Measurements from ENCODE around the gene ANAPC2.
A peak's percentile ranks its signal among the peaks of the same experiment; 100 is the strongest.

The ANAPC2 gene

DNA sequence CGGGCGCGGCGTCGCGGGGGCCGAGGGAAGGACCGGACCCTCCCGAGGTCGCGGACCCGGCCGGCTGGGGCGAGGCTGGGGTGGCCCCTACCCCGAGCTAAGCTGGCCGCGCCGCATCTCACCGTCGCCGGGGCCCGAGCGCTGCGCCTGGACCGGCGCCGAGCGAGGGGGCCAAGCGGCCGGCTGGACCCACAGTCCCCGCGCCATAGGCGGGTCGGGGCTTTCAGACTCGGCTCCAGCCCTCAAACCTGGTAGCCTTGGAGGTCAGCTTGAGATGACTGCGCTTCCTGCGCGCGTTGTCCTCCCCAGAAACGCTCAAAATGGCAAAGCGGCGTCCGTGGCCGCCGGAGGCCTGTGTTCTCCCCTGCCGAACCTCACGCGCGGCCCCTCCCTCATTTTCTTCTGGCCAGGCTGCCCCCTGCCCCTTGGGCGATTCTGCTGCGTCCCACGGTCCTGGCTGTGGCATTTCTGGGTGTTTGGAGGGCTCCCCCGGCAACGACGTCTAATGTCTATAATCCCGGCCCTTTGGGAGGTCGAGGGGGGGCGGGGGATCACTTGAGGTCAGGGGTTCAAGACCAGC is 58.1 kb downstream of the ANAPC2 start:
- DNase-seq (ENCODE audit: extremely low spot score), result no peak
- ChIA-PET POLR2A (interaction anchor here (0.9 to 1.6 kb wide), 6 partner anchors 21 to 114 kb away, joined by 3 to 15 read pairs (median 5); partner anchors contain the start of genes SSNA1, TPRN and TUBB4B), CTCF (interaction anchor here (0.7 to 2.6 kb wide), 9 partner anchors 11 to 293 kb away, joined by 3 to 19 read pairs (median 4); partner anchors contain the start of genes EXD3, RNF224 and TPRN)
- TF ChIP-seq, protein P1, sequence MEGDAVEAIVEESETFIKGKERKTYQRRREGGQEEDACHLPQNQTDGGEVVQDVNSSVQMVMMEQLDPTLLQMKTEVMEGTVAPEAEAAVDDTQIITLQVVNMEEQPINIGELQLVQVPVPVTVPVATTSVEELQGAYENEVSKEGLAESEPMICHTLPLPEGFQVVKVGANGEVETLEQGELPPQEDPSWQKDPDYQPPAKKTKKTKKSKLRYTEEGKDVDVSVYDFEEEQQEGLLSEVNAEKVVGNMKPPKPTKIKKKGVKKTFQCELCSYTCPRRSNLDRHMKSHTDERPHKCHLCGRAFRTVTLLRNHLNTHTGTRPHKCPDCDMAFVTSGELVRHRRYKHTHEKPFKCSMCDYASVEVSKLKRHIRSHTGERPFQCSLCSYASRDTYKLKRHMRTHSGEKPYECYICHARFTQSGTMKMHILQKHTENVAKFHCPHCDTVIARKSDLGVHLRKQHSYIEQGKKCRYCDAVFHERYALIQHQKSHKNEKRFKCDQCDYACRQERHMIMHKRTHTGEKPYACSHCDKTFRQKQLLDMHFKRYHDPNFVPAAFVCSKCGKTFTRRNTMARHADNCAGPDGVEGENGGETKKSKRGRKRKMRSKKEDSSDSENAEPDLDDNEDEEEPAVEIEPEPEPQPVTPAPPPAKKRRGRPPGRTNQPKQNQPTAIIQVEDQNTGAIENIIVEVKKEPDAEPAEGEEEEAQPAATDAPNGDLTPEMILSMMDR (IDR thresholded peaks at IDR 0.05; ENCODE audit: control extremely low read depth, extremely low read depth, low read depth, missing control alignments), result no peak

DNA sequence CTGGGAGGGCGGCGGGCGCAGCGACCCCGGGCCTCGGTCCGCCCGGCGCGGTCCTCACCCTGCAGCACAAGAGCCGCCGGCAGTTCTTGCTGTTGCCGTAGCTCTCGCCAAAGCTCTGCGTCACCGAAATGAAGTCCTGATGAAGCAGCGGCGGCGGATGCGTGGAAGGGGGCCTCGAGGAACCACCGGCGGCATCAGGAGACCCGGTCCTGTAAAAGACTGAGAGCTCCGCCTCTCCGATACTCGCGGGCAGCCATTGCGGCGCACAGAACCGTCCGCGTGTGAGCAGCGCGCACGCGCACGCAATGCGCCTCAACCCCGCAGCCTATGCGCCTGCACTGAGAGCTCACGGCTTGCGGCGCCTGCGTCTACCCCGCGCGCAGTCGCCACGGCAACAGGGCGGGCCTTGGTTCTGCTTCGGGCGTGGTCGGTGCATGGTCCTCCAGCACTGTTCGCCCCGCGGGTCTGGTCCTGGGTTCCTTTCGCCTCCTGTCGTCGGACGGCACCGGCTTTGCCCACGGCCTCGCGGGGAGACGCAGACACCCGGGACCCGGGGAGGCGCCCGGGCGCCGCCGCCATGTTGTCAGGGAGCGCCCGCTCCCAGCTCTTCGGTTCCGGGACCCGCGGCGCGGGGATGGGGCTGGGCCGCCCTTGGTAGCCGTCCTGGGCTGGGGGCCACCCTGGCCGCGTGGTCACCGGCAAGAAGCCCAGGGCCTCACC is 58.7 kb downstream of the ANAPC2 start:
- TF ChIP-seq, protein P1 (IDR thresholded peaks at IDR 0.05; ENCODE audit: control extremely low read depth, extremely low read depth, low read depth, missing control alignments), result no peak
- DNase-seq (ENCODE audit: extremely low spot score), result peak; percentile 93
- POLR2A ChIA-PET, result interaction anchor here (0.9 to 1.6 kb wide), 7 partner anchors 21 to 114 kb away, joined by 3 to 15 read pairs (median 4); partner anchors contain the start of genes MAN1B1, SSNA1, TPRN and TUBB4B
- CTCF ChIA-PET, result interaction anchor here (0.7 to 2.6 kb wide), 12 partner anchors 10 to 293 kb away, joined by 3 to 19 read pairs (median 4); partner anchors contain the start of genes ANAPC2, EXD3, RNF224 and TPRN

DNA sequence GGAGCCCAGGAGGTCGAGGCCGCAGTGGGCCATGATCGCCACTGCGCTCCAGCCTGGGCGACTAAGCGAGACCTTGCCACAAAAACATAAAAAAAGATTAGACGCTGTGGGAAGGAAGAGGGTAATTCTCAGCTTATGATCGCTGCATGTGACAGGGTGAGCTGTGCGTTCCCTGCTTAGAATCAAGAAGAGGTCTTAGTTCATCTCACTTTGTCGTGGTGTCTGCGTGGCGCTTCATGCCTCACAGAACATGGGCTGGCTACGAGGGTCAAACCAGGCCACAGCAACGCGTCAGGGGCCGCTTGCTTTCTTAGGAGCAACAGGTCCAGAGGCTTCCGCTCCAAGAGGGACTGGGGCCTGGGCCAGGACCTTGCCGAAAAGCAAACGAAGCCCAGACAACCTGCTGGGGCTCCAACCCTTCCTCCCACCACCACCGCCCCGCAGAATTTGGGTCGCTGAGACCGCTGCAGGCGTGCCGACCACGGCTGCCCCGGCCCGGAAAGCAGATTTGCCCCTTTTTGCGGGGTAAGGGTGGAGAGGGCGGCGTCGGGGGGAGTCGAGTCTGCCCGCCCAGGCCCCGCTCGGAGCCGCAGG is 59.4 kb downstream of the ANAPC2 start:
- TF ChIP-seq, protein P1 (IDR thresholded peaks at IDR 0.05; ENCODE audit: control extremely low read depth, extremely low read depth, low read depth, missing control alignments), result no peak
- ChIA-PET CTCF (interaction anchor here (1.0 to 2.4 kb wide), 10 partner anchors 10 to 99 kb away, joined by 3 to 19 read pairs (median 4); partner anchors contain the start of genes ANAPC2, RNF224 and TPRN), POLR2A (interaction anchor here (0.9 to 1.6 kb wide), 7 partner anchors 22 to 115 kb away, joined by 3 to 15 read pairs (median 4); partner anchors contain the start of genes MAN1B1, SSNA1, TPRN and TUBB4B)
- DNase-seq (ENCODE audit: extremely low spot score), result no peak

DNA sequence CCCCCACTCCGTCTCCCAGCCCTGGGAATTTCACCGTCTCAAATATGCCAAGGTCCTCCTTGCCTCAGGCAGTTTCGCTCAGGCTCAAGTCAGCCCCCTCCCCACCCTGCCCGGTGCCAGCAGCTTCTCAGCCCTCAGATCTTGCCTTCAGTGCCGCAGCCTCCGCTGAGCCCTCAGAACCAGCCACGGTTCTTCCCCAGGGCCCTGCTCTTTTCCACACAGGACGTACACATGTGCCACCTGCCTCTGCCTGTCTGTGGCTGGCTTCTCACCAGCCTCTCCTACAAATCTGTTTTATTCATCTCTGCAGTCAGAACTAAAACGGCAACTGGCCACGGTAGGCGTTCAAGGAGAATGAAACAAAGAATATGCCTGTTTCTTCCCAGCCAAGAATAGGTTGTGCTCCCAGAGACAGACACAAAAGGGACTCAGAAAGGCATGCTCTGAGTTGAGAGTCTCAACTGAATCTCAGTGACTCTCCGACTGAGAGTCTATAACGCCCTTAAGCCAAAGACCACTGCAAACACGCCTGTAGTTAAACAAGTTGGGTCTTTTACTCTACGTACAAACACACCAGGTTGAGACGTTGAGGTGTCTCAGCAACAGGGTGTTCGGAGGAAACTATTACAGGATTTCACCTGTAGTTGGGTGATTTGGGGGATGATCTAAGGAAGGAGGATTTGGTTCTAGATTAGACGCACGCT is 60.0 kb downstream of the ANAPC2 start:
- ChIA-PET CTCF (interaction anchor here (1.0 to 2.5 kb wide), 4 partner anchors 33 to 109 kb away, joined by 3 to 13 read pairs (median 6); partner anchors contain the start of genes ANAPC2 and RNF224), POLR2A (interaction anchor here (0.6 to 1.3 kb wide), 5 partner anchors 22 to 113 kb away, joined by 3 to 12 read pairs (median 8); partner anchors contain the start of genes MAN1B1 and TUBB4B)
- TF ChIP-seq, protein P1 (IDR thresholded peaks at IDR 0.05; ENCODE audit: control extremely low read depth, extremely low read depth, low read depth, missing control alignments), result no peak
- DNase-seq (ENCODE audit: extremely low spot score), result no peak

DNA sequence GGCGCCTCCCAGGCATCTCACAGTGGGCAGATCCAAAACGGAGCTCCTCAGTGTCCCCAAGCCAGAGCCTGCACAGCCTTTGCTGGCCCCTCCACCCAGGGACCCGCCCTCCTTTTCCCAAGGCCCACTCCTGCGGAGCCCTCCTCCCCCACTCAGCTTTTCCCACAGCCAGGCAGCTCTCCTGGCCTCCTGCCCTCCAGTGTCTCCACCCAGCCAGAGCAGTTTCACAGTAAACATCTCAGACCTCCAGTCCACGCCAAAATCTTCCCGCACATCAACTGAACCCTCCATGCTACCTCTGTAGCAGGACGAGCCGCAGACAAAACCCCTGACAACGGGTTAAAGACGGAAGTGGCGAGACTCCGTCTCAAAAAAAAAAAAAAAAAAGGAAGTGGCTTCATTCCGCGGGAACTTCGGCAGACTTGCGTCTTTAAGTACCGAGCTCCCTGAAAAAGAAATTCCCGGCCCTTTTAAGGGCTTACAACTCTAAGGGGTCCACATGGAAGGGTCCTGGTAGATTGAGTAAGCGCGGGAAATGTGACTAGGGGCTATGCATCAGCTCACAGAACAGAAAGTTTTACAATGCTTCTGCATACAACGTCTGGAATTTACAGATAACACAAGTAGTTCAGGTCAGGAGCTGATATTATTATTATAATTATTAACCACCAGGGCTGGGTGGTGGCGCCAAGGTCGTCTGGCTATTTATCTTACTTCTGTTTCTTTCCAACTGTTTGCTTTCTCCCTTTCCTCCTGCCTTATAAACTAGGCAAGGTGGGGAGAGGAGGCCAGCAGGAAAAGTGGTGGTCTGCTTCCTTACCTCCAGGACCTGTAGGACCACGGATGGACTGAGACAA is 60.8 kb downstream of the ANAPC2 start:
- TF ChIP-seq, protein P1 (IDR thresholded peaks at IDR 0.05; ENCODE audit: control extremely low read depth, extremely low read depth, low read depth, missing control alignments), result no peak
- ChIA-PET POLR2A (interaction anchor here (0.6 to 1.3 kb wide), 4 partner anchors 23 to 113 kb away, joined by 3 to 12 read pairs (median 8); partner anchors contain the start of gene TUBB4B), CTCF (interaction anchor here (1.0 to 2.5 kb wide), 3 partner anchors 32 to 110 kb away, joined by 4 to 13 read pairs (median 8); partner anchors contain the start of gene RNF224)
- DNase-seq (ENCODE audit: extremely low spot score), result peak; percentile 64

Data from GM10248 (cell line).